ENCODE measurements around the gene GTF3C4. TPM values are rescaled to one million over a fixed set of nuclear protein-coding genes. Genes with fewer than 3 reads are reported as not detected.

Gene GTF3C4
- polyA plus RNA-seq, 1 of the 3 experiments (the other 2 are of a cell fraction), result 2.8 TPM

- 76% methylated on average over 12 of the region's 16 CpGs for WGBS (ENCODE audit: low lambda C conversion rate)
- ChIA-PET CTCF (no interaction called here), POLR2A (no interaction called here)
- Histone ChIP-seq H2AFZ (ENCODE audit: low read depth) (no peak overlapping the region), H4K20me1 (ENCODE audit: insufficient read depth) (no peaks in the 10 kb centered on the region), H3K27me3 (ENCODE audit: insufficient read depth) (peaks cover 5% of the 10 kb centered on the region; the same call in 1 of the 2 replicates), H3K9ac (no peak overlapping the region), H3K9me3 (no peaks in the 10 kb centered on the region), H3K4me2 (no peak overlapping the region), H3K79me2 (ENCODE audit: insufficient read depth) (no peaks in the 10 kb centered on the region), H3K9me2 (no peaks in the 10 kb centered on the region), H3K36me3 (replicated peaks in 1 of 2; ENCODE audit: control insufficient read depth in 1 of 2, insufficient read depth in 2 of 2, low read length in 1 of 2) (no peaks in the 10 kb centered on the region), H3F3A (replicated peaks; ENCODE audit: insufficient read depth) (no peaks in the 10 kb centered on the region), H3K4me1 (ENCODE audit: control insufficient read depth in 1 of 2, insufficient read depth in 2 of 2, low read depth in 1 of 2, low read length in 1 of 2) (no peaks in the 10 kb centered on the region), H3K27ac (ENCODE audit: low read depth in 2 of 2, low read length in 1 of 2) (no peak overlapping the region), H3K4me3 (ENCODE audit: low read depth in 2 of 2, low read length in 1 of 2) (no peak overlapping the region)
- DNase-seq, result no peak
- TF ChIP-seq ZBTB33 (IDR thresholded peaks at IDR 0.05; ENCODE audit: borderline replicate concordance, low read depth) (no peak), JUND (IDR thresholded peaks at IDR 0.05) (no peak), REST (IDR thresholded peaks at IDR 0.05; ENCODE audit: low read depth, low read length) (no peak), MAX (IDR thresholded peaks at IDR 0.05; ENCODE audit: low read depth) (no peak), NFIC (IDR thresholded peaks at IDR 0.05; ENCODE audit: borderline replicate concordance) (no peak)
Measured at GRCh38 chr9:132722564-132723065, 52.4 kb downstream of the GTF3C4 start.

- Histone ChIP-seq H3K36me3 (replicated peaks in 1 of 2; ENCODE audit: control insufficient read depth in 1 of 2, insufficient read depth in 2 of 2, low read length in 1 of 2) (no peaks in the 10 kb centered on the region), H3K4me2 (no peak overlapping the region), H3K27ac (ENCODE audit: low read depth in 2 of 2, low read length in 1 of 2) (no peak overlapping the region), H3K9me2 (no peaks in the 10 kb centered on the region), H3K79me2 (ENCODE audit: insufficient read depth) (no peaks in the 10 kb centered on the region), H2AFZ (ENCODE audit: low read depth) (no peak overlapping the region), H4K20me1 (ENCODE audit: insufficient read depth) (no peaks in the 10 kb centered on the region), H3K4me3 (ENCODE audit: low read depth in 2 of 2, low read length in 1 of 2) (no peak overlapping the region), H3K4me1 (ENCODE audit: control insufficient read depth in 1 of 2, insufficient read depth in 2 of 2, low read depth in 1 of 2, low read length in 1 of 2) (no peaks in the 10 kb centered on the region), H3K27me3 (ENCODE audit: insufficient read depth) (peaks cover 5% of the 10 kb centered on the region; the same call in 1 of the 2 replicates), H3F3A (replicated peaks; ENCODE audit: insufficient read depth) (no peaks in the 10 kb centered on the region), H3K9ac (no peak overlapping the region), H3K9me3 (no peaks in the 10 kb centered on the region)
- TF ChIP-seq IRF3 (IDR thresholded peaks at IDR 0.05; ENCODE audit: low read depth, low read length), result no peak
- TF ChIP-seq EZH2phosphoT487 (IDR thresholded peaks at IDR 0.05; ENCODE audit: borderline replicate concordance, low read depth), result no peak
- no peak for TF ChIP-seq ELF1 (IDR thresholded peaks at IDR 0.05)
- TF ChIP-seq REST (IDR thresholded peaks at IDR 0.05; ENCODE audit: low read depth, low read length), result no peak
- TF ChIP-seq EP300 (IDR thresholded peaks at IDR 0.05; ENCODE audit: borderline replicate concordance in 1 of 2, low read depth in 1 of 2, low read length in 1 of 2), result no peak
- no peak for TF ChIP-seq SMC3 (IDR thresholded peaks at IDR 0.05; ENCODE audit: low read depth, low read length)
- no peak for TF ChIP-seq RXRA (IDR thresholded peaks at IDR 0.05; ENCODE audit: borderline replicate concordance, low read depth)
- no peak for TF ChIP-seq GATA2 (CRISPR knock-in tag; IDR thresholded peaks at IDR 0.05)
- TF ChIP-seq GABPA (IDR thresholded peaks at IDR 0.05; ENCODE audit: low read depth), result no peak
- TF ChIP-seq TAF1 (IDR thresholded peaks at IDR 0.05; ENCODE audit: borderline replicate concordance, low read depth, low read length), result no peak
- CTCF ChIA-PET, result no interaction called here
- DNase-seq, result no peak
- WGBS (ENCODE audit: low lambda C conversion rate), result 52% methylated on average over 4 of the region's 4 CpGs
- POLR2A ChIA-PET, result no interaction called here
Measured at GRCh38 chr9:132723809-132724208, 53.5 kb downstream of the GTF3C4 start.
